ENCODE results near the gene STK32B.

Gene STK32B

GRCh38 chr4:5366009-5366386 lies 314.7 kb downstream of the STK32B start:
- in situ Hi-C loops (cut with HindIII; ENCODE audit: low pct_unique_long_range_greater_than_20kb, low sequenced_read_pairs), result no loop called here
- no peak for TF ChIP-seq JUND (IDR thresholded peaks at IDR 0.05; ENCODE audit: low read depth)
- no peak for DNase-seq (ENCODE audit: low read depth in 1 of 2, low spot score in 1 of 2)

GRCh38 chr4:5366421-5366820 lies 315.1 kb downstream of the STK32B start:
- in situ Hi-C loops (cut with HindIII; ENCODE audit: low pct_unique_long_range_greater_than_20kb, low sequenced_read_pairs), result no loop called here
- TF ChIP-seq JUND (IDR thresholded peaks at IDR 0.05; ENCODE audit: low read depth), result no peak
- DNase-seq (ENCODE audit: low read depth in 1 of 2, low spot score in 1 of 2), result no peak

- in situ Hi-C loops (cut with HindIII; ENCODE audit: low pct_unique_long_range_greater_than_20kb, low sequenced_read_pairs), result no loop called here
- no peak for DNase-seq (ENCODE audit: low read depth in 1 of 2, low spot score in 1 of 2)
- no peak for TF ChIP-seq JUND (IDR thresholded peaks at IDR 0.05; ENCODE audit: low read depth)
Observed at GRCh38 chr4:5368426-5368825, 317.1 kb downstream of the STK32B start.

- no peak for DNase-seq (ENCODE audit: low read depth in 1 of 2, low spot score in 1 of 2)
- no peak for TF ChIP-seq JUND (IDR thresholded peaks at IDR 0.05; ENCODE audit: low read depth)
- in situ Hi-C loops (cut with HindIII; ENCODE audit: low pct_unique_long_range_greater_than_20kb, low sequenced_read_pairs), result no loop called here
Observed at GRCh38 chr4:5370286-5370685, 319.0 kb downstream of the STK32B start.

- no peak for TF ChIP-seq JUND (IDR thresholded peaks at IDR 0.05; ENCODE audit: low read depth)
- no peak for DNase-seq (ENCODE audit: low read depth in 1 of 2, low spot score in 1 of 2)
- in situ Hi-C loops (cut with HindIII; ENCODE audit: low pct_unique_long_range_greater_than_20kb, low sequenced_read_pairs), result no loop called here
Observed at GRCh38 chr4:5371415-5372190, 320.3 kb downstream of the STK32B start.

GRCh38 chr4:5372198-5372597 lies 320.9 kb downstream of the STK32B start:
- TF ChIP-seq JUND (IDR thresholded peaks at IDR 0.05; ENCODE audit: low read depth), result no peak
- in situ Hi-C loops (cut with HindIII; ENCODE audit: low pct_unique_long_range_greater_than_20kb, low sequenced_read_pairs), result no loop called here
- no peak for DNase-seq (ENCODE audit: low read depth in 1 of 2, low spot score in 1 of 2)

- TF ChIP-seq JUND (IDR thresholded peaks at IDR 0.05; ENCODE audit: low read depth), result no peak
- in situ Hi-C loops (cut with HindIII; ENCODE audit: low pct_unique_long_range_greater_than_20kb, low sequenced_read_pairs), result no loop called here
- no peak for DNase-seq (ENCODE audit: low read depth in 1 of 2, low spot score in 1 of 2)
Observed at GRCh38 chr4:5373327-5373726, 322.0 kb downstream of the STK32B start.

GRCh38 chr4:5374592-5374991 lies 323.3 kb downstream of the STK32B start:
- no peak for TF ChIP-seq JUND (IDR thresholded peaks at IDR 0.05; ENCODE audit: low read depth)
- DNase-seq (ENCODE audit: low read depth in 1 of 2, low spot score in 1 of 2), result no peak
- in situ Hi-C loops (cut with HindIII; ENCODE audit: low pct_unique_long_range_greater_than_20kb, low sequenced_read_pairs), result no loop called here

GRCh38 chr4:5374994-5375393 lies 323.7 kb downstream of the STK32B start:
- DNase-seq (ENCODE audit: low read depth in 1 of 2, low spot score in 1 of 2), result no peak
- TF ChIP-seq JUND (IDR thresholded peaks at IDR 0.05; ENCODE audit: low read depth), result no peak
- in situ Hi-C loops (cut with HindIII; ENCODE audit: low pct_unique_long_range_greater_than_20kb, low sequenced_read_pairs), result no loop called here

- in situ Hi-C loops (cut with HindIII; ENCODE audit: low pct_unique_long_range_greater_than_20kb, low sequenced_read_pairs), result no loop called here
- no peak for TF ChIP-seq JUND (IDR thresholded peaks at IDR 0.05; ENCODE audit: low read depth)
- DNase-seq (ENCODE audit: low read depth in 1 of 2, low spot score in 1 of 2), result no peak
Observed at GRCh38 chr4:5376015-5376414, 324.7 kb downstream of the STK32B start.

- DNase-seq (ENCODE audit: low read depth in 1 of 2, low spot score in 1 of 2), result peak in 1 of 2 experiments; percentile 38
- TF ChIP-seq JUND (IDR thresholded peaks at IDR 0.05; ENCODE audit: low read depth), result no peak
- in situ Hi-C loops (cut with HindIII; ENCODE audit: low pct_unique_long_range_greater_than_20kb, low sequenced_read_pairs), result no loop called here
Observed at GRCh38 chr4:5378002-5378401, 326.7 kb downstream of the STK32B start.

- in situ Hi-C loops (cut with HindIII; ENCODE audit: low pct_unique_long_range_greater_than_20kb, low sequenced_read_pairs), result no loop called here
Observed at GRCh38 chr4:5379895-5380294, 328.6 kb downstream of the STK32B start.

GRCh38 chr4:5381961-5382441 lies 330.7 kb downstream of the STK32B start:
- no peak for TF ChIP-seq JUND (IDR thresholded peaks at IDR 0.05; ENCODE audit: low read depth)
- in situ Hi-C loops (cut with HindIII; ENCODE audit: low pct_unique_long_range_greater_than_20kb, low sequenced_read_pairs), result no loop called here
- DNase-seq (ENCODE audit: low read depth in 1 of 2, low spot score in 1 of 2), result no peak

More at GRCh38 chr4:5379895-5380294, 328.6 kb downstream of the STK32B start:
- no peak for DNase-seq (ENCODE audit: low read depth in 1 of 2, low spot score in 1 of 2)
- no peak for TF ChIP-seq JUND (IDR thresholded peaks at IDR 0.05; ENCODE audit: low read depth)
